PC-9 (cell line): ENCODE measurements around the gene GTF3C1. TPM values are rescaled to one million over a fixed set of nuclear protein-coding genes. Genes with fewer than 3 reads are reported as not detected.

Experiments used
- BruUV-seq: library from RNA; stranded (reverse); fragments of 400-500 nt; replicated peaks from 2 replicates; lab custom pipeline; 2021; lab: Mats Ljungman, UMichigan
- CTCF ChIA-PET: fragments of 300-600 bp; sonication (Branson Sonifier 250); formaldehyde crosslinking; loops from one replicate; lab custom pipeline; 2022; ENCODE audit warnings: antibody characterized with exemption; lab: Charles Lee
- POLR2A ChIA-PET: fragments of 300-600 bp; sonication (Branson Sonifier 250); formaldehyde crosslinking; loops from one replicate; lab custom pipeline; 2022; ENCODE audit warnings: antibody characterized with exemption; ENCODE audit not compliant: unreplicated experiment; lab: Charles Lee
- DNase-seq, 2 experiments: peaks; one replicate each; pipeline versions ENCODE4 v3.0.0 to v3.0.0-alpha.2; 2015 to 2022; ENCODE audit warnings: mixed read lengths in 1 of 2
- H2AFZ ChIP-seq: fragments of 200-600 bp; sonication (generic); 2 replicates; pipeline ENCODE4 v1.8.1; 2017; ENCODE audit warnings: antibody characterized with exemption
- H3F3A ChIP-seq: fragments of 200-600 bp; sonication (generic); 2 replicates; pipeline ENCODE4 v1.8.1; 2017; ENCODE audit warnings: antibody characterized with exemption, mild to moderate bottlenecking, low read depth; ENCODE audit not compliant: insufficient read depth
- H3K27ac ChIP-seq: fragments of 200-600 bp; sonication (generic); 2 replicates; pipeline ENCODE4 v1.6.1; 2016; ENCODE audit warnings: mixed run types
- H3K27me3 ChIP-seq: fragments of 200-600 bp; sonication (generic); 2 replicates; pipeline ENCODE4 v1.6.1; 2016; ENCODE audit warnings: low read depth, mixed run types; ENCODE audit not compliant: insufficient read depth
- H3K36me3 ChIP-seq: fragments of 200-600 bp; sonication (generic); 2 replicates; pipeline ENCODE4 v1.6.1; 2016; ENCODE audit warnings: low read depth, mixed run types
- H3K4me1 ChIP-seq: fragments of 200-600 bp; sonication (generic); replicated peaks from 2 replicates; pipeline ENCODE4 v1.6.1; 2016; ENCODE audit warnings: mixed run types; ENCODE audit not compliant: insufficient read depth
- H3K4me2 ChIP-seq: fragments of 200-600 bp; sonication (generic); 2 replicates; pipeline ENCODE4 v1.6.1; 2017; ENCODE audit warnings: mixed run types
- H3K4me3 ChIP-seq: fragments of 200-600 bp; sonication (generic); 2 replicates; pipeline ENCODE4 v1.6.1; 2016; ENCODE audit warnings: mixed run types
- H3K79me2 ChIP-seq: fragments of 200-600 bp; sonication (generic); 2 replicates; pipeline ENCODE4 v1.6.1; 2017; ENCODE audit warnings: low read depth, mixed run types
- H3K9me2 ChIP-seq: fragments of 200-600 bp; sonication (generic); 2 replicates; pipeline ENCODE4 v1.8.1; 2017; ENCODE audit warnings: mild to moderate bottlenecking; ENCODE audit not compliant: insufficient read depth
- H3K9me3 ChIP-seq: fragments of 200-600 bp; sonication (generic); 2 replicates; pipeline ENCODE4 v1.8.1; 2016; ENCODE audit warnings: low read depth; ENCODE audit not compliant: insufficient read depth
- H4K20me1 ChIP-seq: fragments of 200-600 bp; sonication (generic); 2 replicates; pipeline ENCODE4 v1.8.1; 2017; ENCODE audit not compliant: insufficient read depth
- CTCF ChIP-seq: fragments of 200-600 bp; sonication (generic); conservative IDR thresholded peaks from 2 replicates; pipeline ENCODE4 v1.6.1; 2017; ENCODE audit warnings: mixed run types, antibody characterized with exemption, mild to moderate bottlenecking, moderate library complexity
- EZH2 ChIP-seq: fragments of 200-600 bp; sonication (generic); IDR thresholded peaks from 2 replicates; pipeline ENCODE4 v1.8.0; 2017; ENCODE audit warnings: antibody characterized with exemption, low read depth
- intact Hi-C: fragments of 100-400 bp; cut with micrococcal nuclease; formaldehyde crosslinking; loops from one replicate; pipeline ENCODE4 v1.10.0; 2022; ENCODE audit not compliant: unreplicated experiment
- total RNA-seq: library from RNA; stranded (reverse); gene quantifications from 2 replicates; pipeline ENCODE4 v1.2.3, GENCODE V29; 2021

The GTF3C1 gene
- total RNA-seq, 1 experiment from 2014 or later = 118 TPM

GRCh38 chr16:27486760-27487159, 63.0 kb downstream of the GTF3C1 start:
- POLR2A ChIA-PET = no interaction called here
- no peaks in the 10 kb centered on the region for H3K27me3 ChIP-seq
- peaks cover 41% of the 10 kb centered on the region; the same call in 1 of the 2 replicates for H3K36me3 ChIP-seq
- no peaks in the 10 kb centered on the region for H3K79me2 ChIP-seq
- H3K9me2 ChIP-seq = no peaks in the 10 kb centered on the region
- no peaks in the 10 kb centered on the region for H3F3A ChIP-seq
- H3K4me1 ChIP-seq = no peaks in the 10 kb centered on the region
- CTCF ChIA-PET = no interaction called here
- no peaks in the 10 kb centered on the region for H3K9me3 ChIP-seq
- no TSS peak for BruUV-seq
- H3K4me2 ChIP-seq = no peak overlapping the region
- H3K4me3 ChIP-seq = no peak overlapping the region
- no peak for TF ChIP-seq CTCF
- no peak for TF ChIP-seq EZH2
- H2AFZ ChIP-seq = no peak overlapping the region
- no peaks in the 10 kb centered on the region for H4K20me1 ChIP-seq
- H3K27ac ChIP-seq = no peak overlapping the region
- no peak for DNase-seq
- intact Hi-C loops = no loop called here

- BruUV-seq = no TSS peak
- H3K9me2 ChIP-seq = no peaks in the 10 kb centered on the region
- TF ChIP-seq EZH2 (no peak), CTCF (no peak)
- no peak for DNase-seq
- no peak overlapping the region for H3K27ac ChIP-seq
- H4K20me1 ChIP-seq = no peaks in the 10 kb centered on the region
- H2AFZ ChIP-seq = no peak overlapping the region
- H3K36me3 ChIP-seq = peaks cover 41% of the 10 kb centered on the region; the same call in 1 of the 2 replicates
- H3K4me1 ChIP-seq = no peaks in the 10 kb centered on the region
- ChIA-PET CTCF (no interaction called here), POLR2A (no interaction called here)
- H3K4me2 ChIP-seq = no peak overlapping the region
- intact Hi-C loops = no loop called here
- no peaks in the 10 kb centered on the region for H3K27me3 ChIP-seq
- no peak overlapping the region for H3K4me3 ChIP-seq
- no peaks in the 10 kb centered on the region for H3K79me2 ChIP-seq
- no peaks in the 10 kb centered on the region for H3K9me3 ChIP-seq
- no peaks in the 10 kb centered on the region for H3F3A ChIP-seq
Measured at GRCh38 chr16:27486344-27486743, 63.4 kb downstream of the GTF3C1 start.

- Histone ChIP-seq H2AFZ (no peak overlapping the region), H4K20me1 (no peaks in the 10 kb centered on the region), H3K4me3 (no peak overlapping the region), H3K4me2 (no peak overlapping the region), H3K79me2 (no peaks in the 10 kb centered on the region), H3K9me2 (no peaks in the 10 kb centered on the region), H3K27me3 (no peaks in the 10 kb centered on the region), H3K27ac (no peak overlapping the region), H3F3A (no peaks in the 10 kb centered on the region), H3K36me3 (peaks cover 45% of the 10 kb centered on the region; the same call in 1 of the 2 replicates), H3K4me1 (no peaks in the 10 kb centered on the region), H3K9me3 (no peaks in the 10 kb centered on the region)
- BruUV-seq = no TSS peak
- CTCF ChIA-PET = no interaction called here
- intact Hi-C loops = no loop called here
- POLR2A ChIA-PET = no interaction called here
- DNase-seq = no peak
- TF ChIP-seq CTCF (no peak), EZH2 (no peak)
Measured at GRCh38 chr16:27485811-27486210, 63.9 kb downstream of the GTF3C1 start.
